AG09309 (cell line): ENCODE results near the gene ATP13A5.

Experiments used
- DNase-seq: peaks from one replicate; pipeline ENCODE4 v3.0.0-alpha.2; 2010; ENCODE audit warnings: low read depth
- H3K4me3 ChIP-seq: 2 replicates; pipeline ENCODE4 v1.5.1; 2011; ENCODE audit warnings: mild to moderate bottlenecking, low read depth, low read length, moderate library complexity; ENCODE audit not compliant: control insufficient read depth
- TF ChIP-seq, protein P1 (sequence below): IDR thresholded peaks from 2 replicates; pipeline ENCODE4 v1.5.1; 2011; ENCODE audit warnings: mild to moderate bottlenecking, low read depth, low read length, inconsistent platforms; ENCODE audit not compliant: insufficient read depth, control insufficient read depth; ENCODE audit errors: missing control alignments

Gene ATP13A5

DNA sequence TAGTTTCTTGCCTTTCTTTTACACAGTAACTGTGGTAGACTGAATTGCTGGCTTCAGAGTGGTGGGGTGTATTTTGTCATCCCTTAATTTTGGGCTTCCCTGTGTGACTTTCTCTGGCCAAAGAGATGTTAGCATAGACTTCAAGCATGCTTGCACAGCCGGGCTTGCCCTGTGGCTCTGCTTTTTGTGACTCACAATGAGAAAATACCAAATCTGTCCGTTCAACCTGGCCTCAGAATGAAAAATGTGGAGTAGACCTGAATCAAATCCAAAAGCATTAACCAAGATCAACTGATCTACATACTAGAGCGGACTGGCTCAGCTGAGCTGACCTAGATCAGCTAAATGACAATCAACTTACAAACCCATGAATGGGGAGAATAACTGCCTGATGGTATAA lies 86.2 kb downstream of the ATP13A5 start:
- no peak overlapping the region for H3K4me3 ChIP-seq
- DNase-seq, result no peak
- TF ChIP-seq, protein P1, sequence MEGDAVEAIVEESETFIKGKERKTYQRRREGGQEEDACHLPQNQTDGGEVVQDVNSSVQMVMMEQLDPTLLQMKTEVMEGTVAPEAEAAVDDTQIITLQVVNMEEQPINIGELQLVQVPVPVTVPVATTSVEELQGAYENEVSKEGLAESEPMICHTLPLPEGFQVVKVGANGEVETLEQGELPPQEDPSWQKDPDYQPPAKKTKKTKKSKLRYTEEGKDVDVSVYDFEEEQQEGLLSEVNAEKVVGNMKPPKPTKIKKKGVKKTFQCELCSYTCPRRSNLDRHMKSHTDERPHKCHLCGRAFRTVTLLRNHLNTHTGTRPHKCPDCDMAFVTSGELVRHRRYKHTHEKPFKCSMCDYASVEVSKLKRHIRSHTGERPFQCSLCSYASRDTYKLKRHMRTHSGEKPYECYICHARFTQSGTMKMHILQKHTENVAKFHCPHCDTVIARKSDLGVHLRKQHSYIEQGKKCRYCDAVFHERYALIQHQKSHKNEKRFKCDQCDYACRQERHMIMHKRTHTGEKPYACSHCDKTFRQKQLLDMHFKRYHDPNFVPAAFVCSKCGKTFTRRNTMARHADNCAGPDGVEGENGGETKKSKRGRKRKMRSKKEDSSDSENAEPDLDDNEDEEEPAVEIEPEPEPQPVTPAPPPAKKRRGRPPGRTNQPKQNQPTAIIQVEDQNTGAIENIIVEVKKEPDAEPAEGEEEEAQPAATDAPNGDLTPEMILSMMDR, result no peak

DNA sequence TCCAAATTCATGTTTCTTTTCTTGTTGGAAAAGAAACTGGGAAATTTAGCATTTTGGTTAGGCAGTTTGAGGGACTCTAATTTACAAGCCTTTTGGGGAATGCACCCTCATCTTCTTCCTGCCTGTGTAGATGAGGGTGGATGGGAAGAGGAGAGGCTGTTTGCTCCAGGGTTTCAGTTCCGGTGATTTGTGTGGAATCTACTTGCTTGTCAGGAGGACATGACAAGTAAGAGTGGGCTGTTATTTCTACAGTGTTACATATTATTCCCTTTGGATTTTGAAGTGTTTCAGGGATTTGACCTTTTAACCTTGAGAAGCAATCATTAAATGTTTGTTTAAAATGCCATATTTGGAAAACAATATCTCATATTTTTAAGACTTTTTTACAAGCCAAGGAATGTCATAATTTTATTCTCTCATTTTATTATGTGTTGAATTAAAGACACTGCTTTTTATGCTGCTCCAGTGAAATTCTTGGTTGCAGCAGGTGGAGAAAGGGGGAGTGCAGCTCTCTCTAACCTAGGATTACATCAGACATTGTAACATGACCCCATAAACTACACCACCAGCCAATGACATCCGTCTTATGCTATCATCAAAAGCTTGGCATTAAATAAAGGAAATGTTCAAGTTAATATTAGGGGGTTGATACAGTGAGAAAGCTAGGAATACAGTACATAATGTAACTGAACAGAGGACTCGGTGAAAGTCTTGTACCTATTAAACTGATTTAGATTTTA lies 107.3 kb downstream of the ATP13A5 start:
- DNase-seq, result no peak
- no peak overlapping the region for H3K4me3 ChIP-seq
- TF ChIP-seq, protein P1, result no peak

DNA sequence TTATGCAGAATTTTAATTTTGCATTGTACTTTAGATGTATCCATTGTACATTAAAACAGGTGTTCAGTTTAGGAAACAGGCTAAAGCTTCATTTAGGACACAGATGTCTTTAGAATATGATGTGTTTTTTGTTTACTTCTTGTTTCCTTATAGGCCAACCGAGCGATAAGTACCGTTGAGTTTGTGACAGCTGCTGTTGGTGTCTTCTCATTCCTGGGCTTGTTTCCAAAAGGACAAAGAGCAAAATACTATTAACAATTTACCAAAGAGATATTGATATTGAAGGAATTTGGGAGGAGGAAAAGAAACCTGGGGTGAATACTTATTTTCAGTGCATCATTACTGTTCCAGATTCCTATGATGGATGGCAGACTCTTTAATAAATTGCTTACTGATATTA lies 108.1 kb downstream of the ATP13A5 start:
- DNase-seq, result no peak
- TF ChIP-seq, protein P1, result no peak
- H3K4me3 ChIP-seq, result no peak overlapping the region

DNA sequence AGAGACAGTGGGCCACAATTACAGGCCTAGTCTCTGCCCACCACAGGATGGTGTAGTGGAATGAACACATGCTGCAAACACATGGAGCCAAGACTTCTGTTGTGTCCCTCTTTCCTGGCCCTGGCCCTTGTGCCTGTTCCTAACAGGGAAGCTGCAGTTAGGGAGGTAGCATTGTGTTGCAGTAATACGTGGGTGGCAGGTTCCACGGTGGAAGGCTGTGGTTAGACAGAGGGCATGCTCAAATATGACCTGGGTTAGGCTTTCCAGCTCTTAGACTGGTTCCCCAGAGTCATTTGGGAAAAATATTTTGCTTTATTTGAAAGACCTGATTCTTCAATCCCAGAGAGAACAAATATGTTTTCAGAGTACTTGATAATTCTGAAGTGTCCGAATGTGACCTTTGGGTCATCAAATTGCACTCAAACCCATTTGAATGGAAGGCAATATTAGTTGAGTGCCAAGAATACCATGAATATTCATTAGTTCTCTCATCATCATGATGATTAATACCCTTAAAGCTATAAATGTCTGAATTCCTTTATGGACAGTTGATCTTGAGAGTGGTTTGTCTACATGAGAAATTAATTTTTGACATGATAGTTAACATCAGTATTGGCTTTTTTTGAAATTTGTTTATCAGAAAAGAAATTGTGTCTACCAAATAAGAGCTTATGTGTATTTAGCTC lies 109.1 kb downstream of the ATP13A5 start:
- TF ChIP-seq, protein P1, result no peak
- DNase-seq, result no peak
- no peak overlapping the region for H3K4me3 ChIP-seq

DNA sequence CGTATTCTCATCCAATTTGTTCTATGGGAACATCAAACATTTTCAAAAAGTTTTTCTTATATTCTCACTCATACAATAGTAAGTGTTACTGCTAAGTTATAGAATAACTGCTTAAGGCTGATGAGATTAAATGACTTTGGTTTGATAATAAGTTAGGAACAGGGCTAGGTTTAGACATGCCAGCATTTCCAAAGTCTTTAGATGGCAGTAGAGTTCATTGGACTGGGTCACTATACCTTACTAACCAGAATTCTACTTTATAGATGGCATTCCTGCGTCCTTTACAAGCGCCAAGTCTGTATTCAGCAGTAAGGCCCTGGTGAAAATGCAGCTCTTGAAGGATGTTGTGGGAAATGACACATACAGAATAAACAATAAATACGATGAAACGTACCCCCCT lies 115.8 kb downstream of the ATP13A5 start:
- TF ChIP-seq, protein P1, result no peak
- H3K4me3 ChIP-seq, result no peak overlapping the region
- DNase-seq, result no peak

DNA sequence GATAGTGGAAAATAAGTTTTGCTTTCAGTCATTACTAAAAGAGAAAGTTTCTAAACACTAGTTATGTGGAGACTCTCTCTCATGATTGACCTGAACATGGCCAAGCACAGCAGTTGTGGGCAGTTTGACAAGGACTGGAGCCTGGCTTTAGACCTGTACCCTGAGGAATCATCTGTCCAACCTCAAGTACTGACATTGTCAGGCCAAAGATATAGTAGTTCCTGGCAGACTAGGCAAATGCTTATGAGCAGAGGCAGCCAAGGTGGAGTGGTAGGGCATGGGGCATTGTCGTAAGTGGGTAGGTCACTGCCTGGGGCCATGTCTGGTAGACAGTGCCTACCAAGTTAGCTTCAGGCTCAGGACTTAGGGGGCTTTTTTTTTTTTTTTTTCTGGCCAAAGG lies 116.6 kb downstream of the ATP13A5 start:
- TF ChIP-seq, protein P1, result no peak
- no peak for DNase-seq
- H3K4me3 ChIP-seq, result no peak overlapping the region
